Natural killer cell (primary cell): Measurements from ENCODE around the gene CCDC40. TPM values are rescaled to one million over a fixed set of nuclear protein-coding genes. Genes with fewer than 3 reads are reported as not detected.

Experiments
- ATAC-seq, 3 donors: fragments of 150-1000 bp in 2 of 3; fragments of 200-7000 bp in 1 of 3; cut with Tn5 transposase; 1 replicate in 1 of 3; 2 replicates in 2 of 3; pipeline ENCODE4 v1.10.0; 2021; ENCODE audit warnings: mild to moderate bottlenecking in 2 of 3, moderate library complexity in 2 of 3
- DNase-seq, 2 donors: peaks; one replicate each; pipeline versions ENCODE4 v3.0.0 to v3.0.0-alpha.2; 2013 to 2021; ENCODE audit warnings: mixed read lengths in 1 of 2
- H3K27ac ChIP-seq: one replicate; pipeline ENCODE4 v1.5.1; 2013; ENCODE audit warnings: mild to moderate bottlenecking, low read length
- H3K27me3 ChIP-seq: one replicate; pipeline ENCODE4 v1.6.1; 2013; ENCODE audit warnings: low read length; ENCODE audit not compliant: control insufficient read depth, insufficient read depth
- H3K36me3 ChIP-seq: one replicate; pipeline ENCODE4 v1.6.1; 2013; ENCODE audit warnings: low read length; ENCODE audit not compliant: control insufficient read depth, insufficient read depth
- H3K4me1 ChIP-seq: one replicate; pipeline ENCODE4 v1.6.1; 2013; ENCODE audit warnings: low read length; ENCODE audit not compliant: control insufficient read depth, insufficient read depth
- H3K4me3 ChIP-seq: one replicate; pipeline ENCODE4 v1.5.1; 2013; ENCODE audit warnings: low read length
- H3K9me3 ChIP-seq: one replicate; pipeline ENCODE4 v1.6.1; 2013; ENCODE audit warnings: low read length; ENCODE audit not compliant: control insufficient read depth, insufficient read depth
- H3K27ac Mint-ChIP-seq, 2 donors: one replicate each; pipeline ENCODE4 v1.8.0; 2022; ENCODE audit warnings: mild to moderate bottlenecking in 2 of 2, mixed read lengths in 2 of 2, moderate library complexity in 1 of 2
- H3K27me3 Mint-ChIP-seq, 2 donors: one replicate each; pipeline ENCODE4 v1.8.0; 2022; ENCODE audit warnings: low read depth in 2 of 2, mixed read lengths in 2 of 2
- H3K36me3 Mint-ChIP-seq: one replicate; pipeline ENCODE4 v1.8.0; 2022; ENCODE audit warnings: mixed read lengths
- H3K4me1 Mint-ChIP-seq, 2 donors: one replicate each; pipeline ENCODE4 v1.8.0; 2022; ENCODE audit warnings: mixed read lengths in 2 of 2
- H3K4me3 Mint-ChIP-seq: one replicate; pipeline ENCODE4 v1.8.0; 2022; ENCODE audit warnings: mild to moderate bottlenecking, moderate library complexity, mixed read lengths
- H3K9me3 Mint-ChIP-seq, 2 donors: one replicate each; pipeline ENCODE4 v1.8.0; 2022; ENCODE audit warnings: mixed read lengths in 2 of 2
- CTCF ChIP-seq: fragments of 200-600 bp; IDR thresholded peaks from one replicate; pipeline ENCODE4 v1.8.0; 2022; ENCODE audit warnings: antibody characterized with exemption
- WGBS: methylation state at CpG from one replicate; pipeline ENCODE4 v1.1.7; 2013; ENCODE audit warnings: missing lambda C conversion rate; ENCODE audit not compliant: insufficient coverage; 5-methylcytosine and 5-hydroxymethylcytosine counted together
- intact Hi-C: fragments of 100-400 bp; cut with micrococcal nuclease; formaldehyde crosslinking; loops from one replicate; pipeline ENCODE4 v1.14.2; 2022
- total RNA-seq, 4 donors: library from RNA; stranded (reverse); fragments of 120-200 nt in 1 of 4; gene quantifications; one replicate each; pipeline versions ENCODE4 v1.2.3 to v1.2.4, GENCODE V29; 2013 to 2022

Gene CCDC40
- total RNA-seq, 3 donors from 2014 or later (not counting 1 experiment from before 2014, with no cell fraction given), result 0.95 to 2.4 (median 1.5) TPM

GRCh38 chr17:80112471-80113032 is 76.1 kb downstream of the CCDC40 start:
- Histone ChIP-seq H3K4me3 (no peak overlapping the region), H3K27me3 (no peaks in the 10 kb centered on the region), H3K9me3 (no peaks in the 10 kb centered on the region), H3K4me1 (no peaks in the 10 kb centered on the region), H3K27ac (no peak overlapping the region), H3K36me3 (no peaks in the 10 kb centered on the region)
- no peaks in the 10 kb centered on the region for H3K4me1 Mint-ChIP-seq
- no peaks in the 10 kb centered on the region for H3K36me3 Mint-ChIP-seq
- DNase-seq, result no peak
- intact Hi-C loops, result no loop called here
- no peak for TF ChIP-seq CTCF
- H3K27ac Mint-ChIP-seq, result no peak overlapping the region
- ATAC-seq, result no peak
- WGBS, result 91% methylated on average over 22 of the region's 24 CpGs
- no peaks in the 10 kb centered on the region for H3K27me3 Mint-ChIP-seq
- H3K4me3 Mint-ChIP-seq, result no peak overlapping the region
- H3K9me3 Mint-ChIP-seq, result peaks cover 0 to 3% of the 10 kb centered on the region in 2 donors

GRCh38 chr17:80113033-80113484 is 76.6 kb downstream of the CCDC40 start:
- Histone ChIP-seq H3K27ac (no peak overlapping the region), H3K9me3 (no peaks in the 10 kb centered on the region), H3K4me1 (no peaks in the 10 kb centered on the region), H3K36me3 (no peaks in the 10 kb centered on the region), H3K27me3 (no peaks in the 10 kb centered on the region), H3K4me3 (no peak overlapping the region)
- H3K36me3 Mint-ChIP-seq, result no peaks in the 10 kb centered on the region
- no peak for DNase-seq
- ATAC-seq, result no peak
- H3K4me3 Mint-ChIP-seq, result no peak overlapping the region
- no peaks in the 10 kb centered on the region for H3K27me3 Mint-ChIP-seq
- no peaks in the 10 kb centered on the region for H3K4me1 Mint-ChIP-seq
- H3K27ac Mint-ChIP-seq, result no peak overlapping the region
- no peak for TF ChIP-seq CTCF
- intact Hi-C loops, result no loop called here
- 85% methylated on average over 20 of the region's 20 CpGs for WGBS
- peaks cover 0 to 3% of the 10 kb centered on the region in 2 donors for H3K9me3 Mint-ChIP-seq

GRCh38 chr17:80114758-80115157 is 78.3 kb downstream of the CCDC40 start:
- TF ChIP-seq CTCF, result no peak
- Histone ChIP-seq H3K36me3 (no peaks in the 10 kb centered on the region), H3K4me3 (no peak overlapping the region), H3K27me3 (no peaks in the 10 kb centered on the region), H3K4me1 (no peaks in the 10 kb centered on the region), H3K9me3 (no peaks in the 10 kb centered on the region), H3K27ac (no peak overlapping the region)
- Mint-ChIP-seq H3K4me1 (no peaks in the 10 kb centered on the region), H3K4me3 (no peak overlapping the region), H3K9me3 (peaks cover 0 to 3% of the 10 kb centered on the region in 2 donors), H3K27me3 (no peaks in the 10 kb centered on the region), H3K36me3 (no peaks in the 10 kb centered on the region), H3K27ac (peak overlapping the region in 1 of 2 donors; percentile 27)
- 58% methylated on average over 7 of the region's 7 CpGs for WGBS
- ATAC-seq (no peak), DNase-seq (no peak)
- intact Hi-C loops, result no loop called here

- ATAC-seq (no peak), DNase-seq (no peak)
- Histone ChIP-seq H3K4me1 (no peaks in the 10 kb centered on the region), H3K27ac (no peak overlapping the region), H3K27me3 (no peaks in the 10 kb centered on the region), H3K36me3 (no peaks in the 10 kb centered on the region), H3K4me3 (no peak overlapping the region), H3K9me3 (no peaks in the 10 kb centered on the region)
- Mint-ChIP-seq H3K27me3 (no peaks in the 10 kb centered on the region), H3K4me3 (no peak overlapping the region), H3K4me1 (no peaks in the 10 kb centered on the region), H3K36me3 (no peaks in the 10 kb centered on the region), H3K9me3 (peaks cover 0 to 3% of the 10 kb centered on the region in 2 donors), H3K27ac (peak overlapping the region in 1 of 2 donors; percentile 27)
- intact Hi-C loops, result no loop called here
- 91% methylated on average over 8 of the region's 8 CpGs for WGBS
- no peak for TF ChIP-seq CTCF
These were observed 78.7 kb downstream of the CCDC40 start for GRCh38 chr17:80115159-80115558.
